Liver (tissue), 3 donors: ENCODE results near the gene ANKRD29.

ENCODE experiments used
- EGR1 ChIP-seq, 2 donors: IDR thresholded peaks; 2 replicates each; pipeline ENCODE4 v1.6.1; 2016 to 2018; ENCODE audit warnings: antibody characterized with exemption in 2 of 2, low read depth in 2 of 2
- JUND ChIP-seq, 2 donors: IDR thresholded peaks; 2 replicates each; pipeline ENCODE4 v1.6.1; 2016; ENCODE audit warnings: antibody characterized with exemption in 2 of 2
- RAD21 ChIP-seq, 2 donors: IDR thresholded peaks; 2 replicates each; pipeline ENCODE4 v1.6.1; 2016; ENCODE audit warnings: antibody characterized with exemption in 2 of 2, mild to moderate bottlenecking in 2 of 2
- SP1 ChIP-seq: IDR thresholded peaks from 2 replicates; pipeline ENCODE4 v1.6.1; 2018; ENCODE audit warnings: antibody characterized with exemption, mild to moderate bottlenecking
- TAF1 ChIP-seq: conservative IDR thresholded peaks from 2 replicates; pipeline ENCODE4 v1.6.1; 2016; ENCODE audit warnings: antibody characterized with exemption, mild to moderate bottlenecking
- YY1 ChIP-seq: IDR thresholded peaks from 2 replicates; pipeline ENCODE4 v1.6.1; 2016; ENCODE audit warnings: antibody characterized with exemption, mild to moderate bottlenecking
- TF ChIP-seq, protein P1 (sequence below): fragments of 150-350 bp; IDR thresholded peaks from 2 replicates; pipeline ENCODE4 v1.5.1; 2017; ENCODE audit warnings: improper control_type of control experiment, low read depth, low read length; ENCODE audit not compliant: missing input control
- TF ChIP-seq, protein P2 (sequence below): IDR thresholded peaks from 2 replicates; pipeline ENCODE4 v1.6.1; 2016; ENCODE audit warnings: antibody characterized with exemption, mild to moderate bottlenecking
- TF ChIP-seq, protein P3 (sequence below): IDR thresholded peaks from 2 replicates; pipeline ENCODE4 v1.6.1; 2016; ENCODE audit warnings: antibody characterized with exemption
- TF ChIP-seq, protein P4 (sequence below): IDR thresholded peaks from 2 replicates; pipeline ENCODE4 v1.6.1; 2016; ENCODE audit warnings: antibody characterized with exemption
- donor health status: healthy.
- donor health status: healthy.

DNA sequence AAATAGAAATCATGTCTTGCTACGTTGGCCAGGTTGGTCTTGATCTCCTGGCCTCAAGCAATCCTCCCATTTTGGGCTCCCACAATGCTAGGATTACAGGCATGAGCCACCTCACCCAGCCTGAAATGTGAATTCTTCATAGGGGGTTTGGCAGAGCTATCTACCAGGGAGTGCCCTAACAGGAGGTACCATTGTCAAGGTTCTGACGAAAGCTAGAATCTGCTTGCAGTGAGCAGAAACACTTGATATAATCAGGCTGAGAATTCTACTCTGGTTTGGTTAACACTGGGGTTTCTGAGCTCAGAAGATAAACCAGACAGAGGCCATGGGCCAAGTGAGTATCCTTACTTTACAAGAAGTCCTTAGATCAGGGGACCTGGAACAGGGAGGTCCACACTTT is 19.3 kb upstream of the ANKRD29 start:
- TF ChIP-seq, protein P1, sequence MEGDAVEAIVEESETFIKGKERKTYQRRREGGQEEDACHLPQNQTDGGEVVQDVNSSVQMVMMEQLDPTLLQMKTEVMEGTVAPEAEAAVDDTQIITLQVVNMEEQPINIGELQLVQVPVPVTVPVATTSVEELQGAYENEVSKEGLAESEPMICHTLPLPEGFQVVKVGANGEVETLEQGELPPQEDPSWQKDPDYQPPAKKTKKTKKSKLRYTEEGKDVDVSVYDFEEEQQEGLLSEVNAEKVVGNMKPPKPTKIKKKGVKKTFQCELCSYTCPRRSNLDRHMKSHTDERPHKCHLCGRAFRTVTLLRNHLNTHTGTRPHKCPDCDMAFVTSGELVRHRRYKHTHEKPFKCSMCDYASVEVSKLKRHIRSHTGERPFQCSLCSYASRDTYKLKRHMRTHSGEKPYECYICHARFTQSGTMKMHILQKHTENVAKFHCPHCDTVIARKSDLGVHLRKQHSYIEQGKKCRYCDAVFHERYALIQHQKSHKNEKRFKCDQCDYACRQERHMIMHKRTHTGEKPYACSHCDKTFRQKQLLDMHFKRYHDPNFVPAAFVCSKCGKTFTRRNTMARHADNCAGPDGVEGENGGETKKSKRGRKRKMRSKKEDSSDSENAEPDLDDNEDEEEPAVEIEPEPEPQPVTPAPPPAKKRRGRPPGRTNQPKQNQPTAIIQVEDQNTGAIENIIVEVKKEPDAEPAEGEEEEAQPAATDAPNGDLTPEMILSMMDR: no peak
- TF ChIP-seq, protein P2, sequence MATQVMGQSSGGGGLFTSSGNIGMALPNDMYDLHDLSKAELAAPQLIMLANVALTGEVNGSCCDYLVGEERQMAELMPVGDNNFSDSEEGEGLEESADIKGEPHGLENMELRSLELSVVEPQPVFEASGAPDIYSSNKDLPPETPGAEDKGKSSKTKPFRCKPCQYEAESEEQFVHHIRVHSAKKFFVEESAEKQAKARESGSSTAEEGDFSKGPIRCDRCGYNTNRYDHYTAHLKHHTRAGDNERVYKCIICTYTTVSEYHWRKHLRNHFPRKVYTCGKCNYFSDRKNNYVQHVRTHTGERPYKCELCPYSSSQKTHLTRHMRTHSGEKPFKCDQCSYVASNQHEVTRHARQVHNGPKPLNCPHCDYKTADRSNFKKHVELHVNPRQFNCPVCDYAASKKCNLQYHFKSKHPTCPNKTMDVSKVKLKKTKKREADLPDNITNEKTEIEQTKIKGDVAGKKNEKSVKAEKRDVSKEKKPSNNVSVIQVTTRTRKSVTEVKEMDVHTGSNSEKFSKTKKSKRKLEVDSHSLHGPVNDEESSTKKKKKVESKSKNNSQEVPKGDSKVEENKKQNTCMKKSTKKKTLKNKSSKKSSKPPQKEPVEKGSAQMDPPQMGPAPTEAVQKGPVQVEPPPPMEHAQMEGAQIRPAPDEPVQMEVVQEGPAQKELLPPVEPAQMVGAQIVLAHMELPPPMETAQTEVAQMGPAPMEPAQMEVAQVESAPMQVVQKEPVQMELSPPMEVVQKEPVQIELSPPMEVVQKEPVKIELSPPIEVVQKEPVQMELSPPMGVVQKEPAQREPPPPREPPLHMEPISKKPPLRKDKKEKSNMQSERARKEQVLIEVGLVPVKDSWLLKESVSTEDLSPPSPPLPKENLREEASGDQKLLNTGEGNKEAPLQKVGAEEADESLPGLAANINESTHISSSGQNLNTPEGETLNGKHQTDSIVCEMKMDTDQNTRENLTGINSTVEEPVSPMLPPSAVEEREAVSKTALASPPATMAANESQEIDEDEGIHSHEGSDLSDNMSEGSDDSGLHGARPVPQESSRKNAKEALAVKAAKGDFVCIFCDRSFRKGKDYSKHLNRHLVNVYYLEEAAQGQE: no peak
- no peak for TF ChIP-seq TAF1
- TF ChIP-seq, protein P3, sequence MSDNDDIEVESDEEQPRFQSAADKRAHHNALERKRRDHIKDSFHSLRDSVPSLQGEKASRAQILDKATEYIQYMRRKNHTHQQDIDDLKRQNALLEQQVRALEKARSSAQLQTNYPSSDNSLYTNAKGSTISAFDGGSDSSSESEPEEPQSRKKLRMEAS: no peak
- TF ChIP-seq YY1: no peak
- no peak for TF ChIP-seq EGR1 (IDR thresholded peaks at IDR 0.05; ENCODE audit: low read depth in 2 of 2)
- TF ChIP-seq RAD21 (IDR thresholded peaks at IDR 0.05): no peak
- TF ChIP-seq SP1: no peak
- TF ChIP-seq JUND (IDR thresholded peaks at IDR 0.05): no peak
- TF ChIP-seq, protein P4, sequence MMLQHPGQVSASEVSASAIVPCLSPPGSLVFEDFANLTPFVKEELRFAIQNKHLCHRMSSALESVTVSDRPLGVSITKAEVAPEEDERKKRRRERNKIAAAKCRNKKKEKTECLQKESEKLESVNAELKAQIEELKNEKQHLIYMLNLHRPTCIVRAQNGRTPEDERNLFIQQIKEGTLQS: no peak
